WI38 (cell line): Measurements from ENCODE around the gene NFS1.
"Not testable (repeated sequence)": the region's sequence is repeated elsewhere in the genome, so short reads cannot be mapped to it uniquely, and the experiment has no call there.

ENCODE experiments used
- H3K4me3 ChIP-seq: 2 replicates; pipeline ENCODE4 v1.5.1; 2011; ENCODE audit warnings: low read depth, mild to moderate bottlenecking, control low read depth, low read length
- CTCF ChIP-seq: IDR thresholded peaks from 2 replicates; pipeline ENCODE4 v1.5.1; 2012; ENCODE audit warnings: low read depth, mild to moderate bottlenecking, control low read depth, low read length

Gene NFS1

GRCh38 chr20:35699127-35699956 lies at the start of gene NFS1, which contains the start of gene ROMO1:
NFS1 (minus strand) TSS chr20:35699352; CDS start chr20:35699288, 64 bp downstream.
ROMO1 (plus strand) TSS chr20:35699405; CDS start chr20:35699633, 228 bp downstream.
- peak within 1 kb of the TSS; percentile 96 for H3K4me3 ChIP-seq
- no peak for TF ChIP-seq CTCF

GRCh38 chr20:35744492-35744841 lies 45.3 kb upstream of the NFS1 start:
- not testable (repeated sequence) for H3K4me3 ChIP-seq

- TF ChIP-seq CTCF = no peak
- H3K4me3 ChIP-seq = peak overlapping the region; percentile 6; the same call in 1 of the 2 replicates
Observed at GRCh38 chr20:35743693-35744491, 44.7 kb upstream of the NFS1 start.

- no peak for TF ChIP-seq CTCF
- peak overlapping the region; percentile 63 for H3K4me3 ChIP-seq
Observed at GRCh38 chr20:35742741-35743523, 43.8 kb upstream of the NFS1 start.

GRCh38 chr20:35741892-35742740 lies 43.0 kb upstream of the NFS1 start, which contains the start of gene RBM39:
RBM39 (minus strand) TSS chr20:35742260; CDS start chr20:35740874, 1,386 bp downstream.
- peak; percentile 35; the same call in 1 of the 2 replicates for TF ChIP-seq CTCF
- peak within 1 kb of the TSS; percentile 98 for H3K4me3 ChIP-seq

GRCh38 chr20:35739294-35740163 lies 40.4 kb upstream of the NFS1 start:
- H3K4me3 ChIP-seq = peak overlapping the region; percentile 98
- TF ChIP-seq CTCF = no peak
